ENCODE data around the gene METTL14. TPM values are rescaled to one million over a fixed set of nuclear protein-coding genes. Genes with fewer than 3 reads are reported as not detected.
"Not testable (repeated sequence)": the region's sequence is repeated elsewhere in the genome, so short reads cannot be mapped to it uniquely, and the experiment has no call there.

Gene METTL14
- 16.2 and 17.6 TPM in 2 replicates for total RNA-seq (2014; rRNA removed; shearing (Covaris generic))
- polyA plus RNA-seq (2015; cell fraction: cytosol; rRNA removed): 8.0 and 11.0 TPM in 2 replicates
- 32.2 and 71.6 TPM in 2 replicates for polyA plus RNA-seq (2015; cell fraction: nucleus; rRNA removed)

GRCh38 chr4:118684873-118685811 is at the start of gene METTL14:
Gene METTL14, plus strand, starts transcription at chr4:118685392. Its CDS starts 143 bp downstream, at chr4:118685535.
- DNase-seq (ENCODE audit: low read depth, low spot score): peak; percentile 90
- in situ Hi-C loops (cut with HindIII; ENCODE audit: low pct_unique_long_range_greater_than_20kb, low sequenced_read_pairs): no loop called here

GRCh38 chr4:118636126-118636525 is 49.1 kb upstream of the METTL14 start:
- in situ Hi-C loops (cut with HindIII; ENCODE audit: low pct_unique_long_range_greater_than_20kb, low sequenced_read_pairs); DNase-seq (ENCODE audit: low read depth, low spot score): not testable (repeated sequence)

- in situ Hi-C loops (cut with HindIII; ENCODE audit: low pct_unique_long_range_greater_than_20kb, low sequenced_read_pairs): not testable (repeated sequence)
Observed at GRCh38 chr4:118664665-118665064, 20.5 kb upstream of the METTL14 start.

GRCh38 chr4:118669220-118669619 is 16.0 kb upstream of the METTL14 start:
- DNase-seq (ENCODE audit: low read depth, low spot score): peak; percentile 59
- in situ Hi-C loops (cut with HindIII; ENCODE audit: low pct_unique_long_range_greater_than_20kb, low sequenced_read_pairs): not testable (repeated sequence)

More at GRCh38 chr4:118664665-118665064, 20.5 kb upstream of the METTL14 start:
- DNase-seq (ENCODE audit: low read depth, low spot score): peak; percentile 35

- DNase-seq (ENCODE audit: low read depth, low spot score); in situ Hi-C loops (cut with HindIII; ENCODE audit: low pct_unique_long_range_greater_than_20kb, low sequenced_read_pairs): not testable (repeated sequence)
Observed at GRCh38 chr4:118670968-118671367, 14.2 kb upstream of the METTL14 start.

GRCh38 chr4:118676128-118676527 is 9.1 kb upstream of the METTL14 start:
- in situ Hi-C loops (cut with HindIII; ENCODE audit: low pct_unique_long_range_greater_than_20kb, low sequenced_read_pairs): no loop called here
- DNase-seq (ENCODE audit: low read depth, low spot score): no peak

GRCh38 chr4:118680808-118681207 is 4.4 kb upstream of the METTL14 start:
- peak; percentile 26 for DNase-seq (ENCODE audit: low read depth, low spot score)
- in situ Hi-C loops (cut with HindIII; ENCODE audit: low pct_unique_long_range_greater_than_20kb, low sequenced_read_pairs): no loop called here

- DNase-seq (ENCODE audit: low read depth, low spot score): peak; percentile 50
- in situ Hi-C loops (cut with HindIII; ENCODE audit: low pct_unique_long_range_greater_than_20kb, low sequenced_read_pairs): no loop called here
Observed at GRCh38 chr4:118682928-118683327, 2.3 kb upstream of the METTL14 start.

- DNase-seq (ENCODE audit: low read depth, low spot score): peak; percentile 53
- in situ Hi-C loops (cut with HindIII; ENCODE audit: low pct_unique_long_range_greater_than_20kb, low sequenced_read_pairs): no loop called here
Observed at GRCh38 chr4:118683513-118683912, 1.7 kb upstream of the METTL14 start.

- in situ Hi-C loops (cut with HindIII; ENCODE audit: low pct_unique_long_range_greater_than_20kb, low sequenced_read_pairs): no loop called here
- no peak for DNase-seq (ENCODE audit: low read depth, low spot score)
Observed at GRCh38 chr4:118703118-118703517, 17.9 kb downstream of the METTL14 start.

- in situ Hi-C loops (cut with HindIII; ENCODE audit: low pct_unique_long_range_greater_than_20kb, low sequenced_read_pairs): no loop called here
- no peak for DNase-seq (ENCODE audit: low read depth, low spot score)
Observed at GRCh38 chr4:118711052-118711451, 25.9 kb downstream of the METTL14 start.

GRCh38 chr4:118712872-118713271 is 27.7 kb downstream of the METTL14 start:
- DNase-seq (ENCODE audit: low read depth, low spot score): no peak
- in situ Hi-C loops (cut with HindIII; ENCODE audit: low pct_unique_long_range_greater_than_20kb, low sequenced_read_pairs): no loop called here

- in situ Hi-C loops (cut with HindIII; ENCODE audit: low pct_unique_long_range_greater_than_20kb, low sequenced_read_pairs): no loop called here
Observed at GRCh38 chr4:118714682-118715081, 29.5 kb downstream of the METTL14 start.

GRCh38 chr4:118716304-118716703 is 31.1 kb downstream of the METTL14 start:
- in situ Hi-C loops (cut with HindIII; ENCODE audit: low pct_unique_long_range_greater_than_20kb, low sequenced_read_pairs): no loop called here
- DNase-seq (ENCODE audit: low read depth, low spot score): no peak

More at GRCh38 chr4:118714682-118715081, 29.5 kb downstream of the METTL14 start:
- no peak for DNase-seq (ENCODE audit: low read depth, low spot score)

- in situ Hi-C loops (cut with HindIII; ENCODE audit: low pct_unique_long_range_greater_than_20kb, low sequenced_read_pairs): no loop called here
- no peak for DNase-seq (ENCODE audit: low read depth, low spot score)
Observed at GRCh38 chr4:118718511-118719170, 33.4 kb downstream of the METTL14 start.

- in situ Hi-C loops (cut with HindIII; ENCODE audit: low pct_unique_long_range_greater_than_20kb, low sequenced_read_pairs): no loop called here
- DNase-seq (ENCODE audit: low read depth, low spot score): no peak
Observed at GRCh38 chr4:118721752-118722151, 36.6 kb downstream of the METTL14 start.

- no peak for DNase-seq (ENCODE audit: low read depth, low spot score)
- in situ Hi-C loops (cut with HindIII; ENCODE audit: low pct_unique_long_range_greater_than_20kb, low sequenced_read_pairs): no loop called here
Observed at GRCh38 chr4:118723369-118723768, 38.2 kb downstream of the METTL14 start.

GRCh38 chr4:118727360-118727759 is 42.2 kb downstream of the METTL14 start:
- in situ Hi-C loops (cut with HindIII; ENCODE audit: low pct_unique_long_range_greater_than_20kb, low sequenced_read_pairs): no loop called here
- no peak for DNase-seq (ENCODE audit: low read depth, low spot score)
